ENCODE data around the gene CTBP1.

DNA sequence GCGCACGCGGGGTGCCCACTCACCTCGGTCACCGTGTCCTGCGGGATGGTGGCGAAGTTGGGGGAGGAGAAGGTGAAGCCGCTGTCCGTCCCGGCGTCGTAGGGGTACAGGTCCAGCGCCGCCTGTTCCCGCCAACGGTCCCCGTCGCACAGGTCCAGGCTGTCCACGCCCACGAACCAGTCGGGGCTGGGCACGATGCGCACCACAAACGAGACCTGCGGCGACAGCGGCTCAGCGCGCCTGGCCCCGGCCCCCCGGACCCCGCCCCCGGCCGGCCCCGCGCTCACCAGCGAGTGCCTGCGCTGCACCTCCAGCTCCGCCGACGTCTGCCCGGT, 78.0 kb downstream of the CTBP1 start:
- TF ChIP-seq, protein P1, sequence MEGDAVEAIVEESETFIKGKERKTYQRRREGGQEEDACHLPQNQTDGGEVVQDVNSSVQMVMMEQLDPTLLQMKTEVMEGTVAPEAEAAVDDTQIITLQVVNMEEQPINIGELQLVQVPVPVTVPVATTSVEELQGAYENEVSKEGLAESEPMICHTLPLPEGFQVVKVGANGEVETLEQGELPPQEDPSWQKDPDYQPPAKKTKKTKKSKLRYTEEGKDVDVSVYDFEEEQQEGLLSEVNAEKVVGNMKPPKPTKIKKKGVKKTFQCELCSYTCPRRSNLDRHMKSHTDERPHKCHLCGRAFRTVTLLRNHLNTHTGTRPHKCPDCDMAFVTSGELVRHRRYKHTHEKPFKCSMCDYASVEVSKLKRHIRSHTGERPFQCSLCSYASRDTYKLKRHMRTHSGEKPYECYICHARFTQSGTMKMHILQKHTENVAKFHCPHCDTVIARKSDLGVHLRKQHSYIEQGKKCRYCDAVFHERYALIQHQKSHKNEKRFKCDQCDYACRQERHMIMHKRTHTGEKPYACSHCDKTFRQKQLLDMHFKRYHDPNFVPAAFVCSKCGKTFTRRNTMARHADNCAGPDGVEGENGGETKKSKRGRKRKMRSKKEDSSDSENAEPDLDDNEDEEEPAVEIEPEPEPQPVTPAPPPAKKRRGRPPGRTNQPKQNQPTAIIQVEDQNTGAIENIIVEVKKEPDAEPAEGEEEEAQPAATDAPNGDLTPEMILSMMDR (IDR thresholded peaks at IDR 0.05), result no peak
- TF ChIP-seq EZH2 (IDR thresholded peaks at IDR 0.05) (no peak), EZH2phosphoT487 (IDR thresholded peaks at IDR 0.05) (no peak)
